Fibroblast of the aortic adventitia (primary cell): ENCODE measurements around the gene WDR31. TPM values are rescaled to one million over a fixed set of nuclear protein-coding genes. Genes with fewer than 3 reads are reported as not detected.
"Not testable (repeated sequence)": the region's sequence is repeated elsewhere in the genome, so short reads cannot be mapped to it uniquely, and the experiment has no call there.

Experiments used
- DNase-seq: peaks from one replicate; pipeline ENCODE4 v3.0.0-alpha.2; 2010; ENCODE audit warnings: low read depth
- H3K4me3 ChIP-seq: 2 replicates; pipeline ENCODE4 v1.5.1; 2011; ENCODE audit warnings: low read depth, mild to moderate bottlenecking, control low read depth, low read length, moderate library complexity
- total RNA-seq: library from RNA; depleted of rRNA; stranded (reverse); fragments of >200 nt; gene quantifications from 2 replicates; pipeline ENCODE4 v1.2.3, GENCODE V29; 2012; ENCODE audit warnings: low replicate concordance
- TF ChIP-seq, protein P1 (sequence below): IDR thresholded peaks from 2 replicates; pipeline ENCODE4 v1.5.1; 2011; ENCODE audit warnings: mild to moderate bottlenecking, low read length, control low read depth, inconsistent platforms; ENCODE audit not compliant: insufficient read depth

Gene WDR31
- 0.33 and 2.4 TPM in 2 replicates for total RNA-seq

DNA sequence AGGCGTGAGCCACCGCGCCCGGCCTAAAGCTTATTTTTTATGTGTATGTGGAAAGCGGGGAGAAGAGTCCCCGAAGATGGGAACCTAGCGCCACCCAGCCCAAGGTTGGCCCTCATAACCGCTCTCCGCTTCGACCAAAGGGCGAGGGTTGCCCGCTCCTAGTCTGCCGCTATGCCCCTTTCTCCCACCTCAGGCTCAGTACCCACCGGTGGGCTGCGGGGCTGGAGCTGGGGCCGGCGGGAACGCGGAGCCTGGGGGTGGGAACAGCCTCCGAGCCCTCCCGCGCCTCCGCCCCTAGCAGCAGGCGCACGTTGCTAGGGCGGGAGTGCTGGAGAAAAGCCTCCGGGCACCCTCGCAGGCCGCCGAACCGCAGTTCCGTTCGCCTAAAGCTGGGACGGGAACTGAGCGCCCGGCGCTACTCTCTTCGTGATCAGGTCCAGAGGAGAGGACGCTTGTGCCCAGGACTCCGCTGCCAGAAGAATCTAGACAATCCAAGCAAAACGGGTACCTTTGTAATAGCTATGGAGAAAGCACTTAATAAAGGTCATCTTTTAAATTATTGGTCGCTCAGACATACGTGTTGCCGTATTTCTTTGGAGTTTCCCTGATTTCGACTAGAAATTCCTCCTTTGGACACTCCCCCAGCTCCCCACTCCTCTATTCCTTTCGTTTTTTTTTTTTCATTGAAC lies at the start of gene WDR31:
TSS of gene WDR31 (minus strand) at position 265 of the 689 bp plus-strand sequence. CDS start 8,253 bp downstream, outside the sequence.
- peak; percentile 92 for DNase-seq
- peak within 1 kb of the TSS; percentile 88 for H3K4me3 ChIP-seq
- TF ChIP-seq, protein P1, sequence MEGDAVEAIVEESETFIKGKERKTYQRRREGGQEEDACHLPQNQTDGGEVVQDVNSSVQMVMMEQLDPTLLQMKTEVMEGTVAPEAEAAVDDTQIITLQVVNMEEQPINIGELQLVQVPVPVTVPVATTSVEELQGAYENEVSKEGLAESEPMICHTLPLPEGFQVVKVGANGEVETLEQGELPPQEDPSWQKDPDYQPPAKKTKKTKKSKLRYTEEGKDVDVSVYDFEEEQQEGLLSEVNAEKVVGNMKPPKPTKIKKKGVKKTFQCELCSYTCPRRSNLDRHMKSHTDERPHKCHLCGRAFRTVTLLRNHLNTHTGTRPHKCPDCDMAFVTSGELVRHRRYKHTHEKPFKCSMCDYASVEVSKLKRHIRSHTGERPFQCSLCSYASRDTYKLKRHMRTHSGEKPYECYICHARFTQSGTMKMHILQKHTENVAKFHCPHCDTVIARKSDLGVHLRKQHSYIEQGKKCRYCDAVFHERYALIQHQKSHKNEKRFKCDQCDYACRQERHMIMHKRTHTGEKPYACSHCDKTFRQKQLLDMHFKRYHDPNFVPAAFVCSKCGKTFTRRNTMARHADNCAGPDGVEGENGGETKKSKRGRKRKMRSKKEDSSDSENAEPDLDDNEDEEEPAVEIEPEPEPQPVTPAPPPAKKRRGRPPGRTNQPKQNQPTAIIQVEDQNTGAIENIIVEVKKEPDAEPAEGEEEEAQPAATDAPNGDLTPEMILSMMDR = no peak

- no peak for DNase-seq
- H3K4me3 ChIP-seq = no peak overlapping the region
- TF ChIP-seq, protein P1 = no peak
Observed at GRCh38 chr9:113389451-113389850, 49.4 kb upstream of the WDR31 start.

DNA sequence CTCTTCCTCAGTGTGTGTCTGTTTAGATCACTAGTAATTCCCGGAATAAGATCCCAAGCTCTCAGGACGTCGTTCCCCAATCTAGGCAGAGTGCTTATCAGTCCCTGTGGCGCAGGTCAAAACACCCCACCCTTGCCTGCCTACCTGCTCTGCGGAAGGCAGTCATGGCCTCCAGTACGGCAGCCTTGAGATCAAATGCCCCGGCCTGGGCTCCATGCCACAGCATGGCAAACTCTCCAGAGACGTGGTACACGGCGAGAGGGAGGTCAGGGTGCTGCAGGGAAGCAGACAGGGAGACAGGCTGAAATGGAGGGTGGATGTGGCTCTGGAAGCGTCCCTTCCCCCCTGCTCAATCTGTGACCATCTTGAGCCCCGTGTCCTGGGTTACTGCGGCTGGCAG lies 48.8 kb upstream of the WDR31 start:
- TF ChIP-seq, protein P1 = no peak
- H3K4me3 ChIP-seq = no peak overlapping the region
- DNase-seq = no peak

DNA sequence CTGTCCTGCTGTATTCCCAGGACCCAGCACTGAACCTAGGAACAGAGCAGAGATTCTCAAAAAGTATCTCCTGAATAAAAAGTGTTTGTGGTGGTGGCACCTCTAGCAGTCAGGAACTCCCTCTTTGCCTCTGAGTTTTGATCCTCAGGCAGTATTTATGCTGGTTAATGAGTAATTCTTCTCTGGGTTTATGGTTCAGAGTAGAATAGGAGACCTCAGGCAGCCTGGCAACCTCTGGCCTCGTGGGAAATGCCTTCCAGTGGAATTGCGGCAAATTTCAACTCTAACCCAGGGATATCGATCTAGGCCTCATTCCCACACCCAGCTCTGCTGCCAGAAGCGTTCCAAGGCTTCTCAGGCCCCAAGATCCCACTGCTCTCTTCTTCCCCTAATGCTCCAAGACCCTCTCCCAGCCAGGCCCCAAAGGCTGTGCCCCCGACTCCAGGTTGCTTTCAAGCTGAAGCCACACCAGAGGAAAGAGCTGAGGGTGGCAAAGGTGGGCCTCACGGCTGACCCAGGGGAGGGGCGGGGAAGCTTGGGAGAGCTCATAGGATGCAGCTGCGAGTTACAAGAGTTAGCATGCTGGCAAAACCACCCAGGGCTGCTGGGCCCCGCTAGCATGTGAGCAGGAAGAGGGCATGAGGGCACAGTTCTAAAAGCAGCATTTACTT lies 47.6 kb upstream of the WDR31 start:
- H3K4me3 ChIP-seq = no peak overlapping the region
- TF ChIP-seq, protein P1 = no peak
- DNase-seq = no peak

GRCh38 chr9:113386571-113387393 lies 46.7 kb upstream of the WDR31 start:
- DNase-seq = no peak
- TF ChIP-seq, protein P1 = no peak
- H3K4me3 ChIP-seq = no peak overlapping the region

DNA sequence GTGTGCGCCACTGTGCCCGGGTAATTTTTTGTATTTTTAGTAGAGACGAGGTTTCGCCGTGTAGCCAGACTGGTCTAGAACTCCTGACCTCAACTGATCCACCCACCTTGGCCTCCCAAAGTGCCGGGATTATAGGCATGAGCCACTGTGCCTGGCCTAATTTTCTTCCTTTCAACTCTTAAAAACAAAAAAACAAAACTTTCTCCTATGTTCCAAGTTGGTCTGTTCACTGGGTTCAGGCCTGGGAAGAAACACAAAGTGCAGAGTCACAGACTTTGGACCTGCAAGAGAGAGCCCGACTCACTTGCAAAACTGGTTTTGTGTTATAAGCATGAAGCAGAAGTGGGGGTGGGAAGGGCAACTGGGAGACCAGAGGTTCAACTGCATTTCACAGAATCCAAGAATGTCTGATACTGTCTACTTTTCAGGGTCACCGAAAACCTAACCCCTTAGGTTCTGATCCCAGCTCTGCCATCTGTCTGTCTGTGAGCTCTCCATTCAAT lies 41.9 kb upstream of the WDR31 start:
- DNase-seq = no peak
- TF ChIP-seq, protein P1 = no peak
- H3K4me3 ChIP-seq = no peak overlapping the region

DNA sequence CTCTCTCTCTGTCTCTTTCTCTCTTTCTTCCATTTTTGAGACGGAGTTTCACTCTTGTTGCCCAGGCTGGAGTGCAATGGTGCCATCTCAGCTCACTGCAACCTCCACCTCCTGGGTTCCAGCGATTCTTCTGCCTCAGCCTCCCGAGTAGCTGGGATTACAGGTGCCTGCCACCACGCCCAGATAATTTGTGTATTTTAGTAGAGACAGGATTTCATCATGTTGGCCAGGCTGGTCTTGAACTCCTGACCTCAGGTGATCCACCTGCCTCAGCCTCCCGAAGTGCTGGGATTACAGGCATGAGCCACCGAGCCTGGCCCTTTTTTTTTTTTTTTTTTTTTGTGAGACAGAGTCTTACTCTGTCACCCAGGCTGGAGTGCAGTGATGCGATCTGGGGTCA lies 41.4 kb upstream of the WDR31 start:
- not testable (repeated sequence) for H3K4me3 ChIP-seq, DNase-seq
